ENCODE measurements around the gene NXPH4. TPM values are rescaled to one million over a fixed set of nuclear protein-coding genes. Genes with fewer than 3 reads are reported as not detected.
A peak's percentile ranks its signal among the peaks of the same experiment; 100 is the strongest.

The NXPH4 gene
- total RNA-seq, 1 experiment from 2014 or later, result 4.8 TPM

DNA sequence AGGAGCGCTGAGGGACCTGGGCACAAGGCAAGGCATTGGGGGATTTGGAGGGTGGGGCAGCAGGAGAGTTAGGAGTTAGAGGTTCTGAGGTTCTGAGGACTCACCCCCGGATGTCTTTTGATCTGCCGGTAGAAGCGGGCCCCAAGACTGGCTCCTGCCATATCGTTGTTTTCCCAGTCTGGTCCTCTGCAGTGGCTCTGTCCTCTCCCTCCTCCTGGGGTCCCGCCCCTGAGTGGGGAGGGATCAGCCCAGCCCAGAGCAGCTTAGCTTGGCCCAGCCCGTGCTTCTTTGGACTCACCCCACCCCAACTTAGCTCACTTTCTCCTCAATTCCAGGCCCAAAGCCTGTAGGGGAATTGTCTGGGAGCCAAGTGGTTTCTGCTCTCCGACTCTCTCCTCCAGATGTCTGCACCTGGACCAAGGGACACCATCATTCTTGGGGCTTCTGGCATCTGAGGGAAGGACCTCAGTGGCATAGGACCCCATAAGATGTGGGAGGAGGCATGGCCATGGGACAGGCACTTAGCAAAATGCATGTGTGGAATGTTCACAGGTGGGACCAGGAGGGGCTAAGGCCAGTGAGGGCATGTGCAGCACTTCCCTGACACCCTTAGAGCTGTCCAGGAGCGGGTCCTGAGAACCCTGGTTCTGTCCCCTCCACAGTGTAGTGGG is 20.5 kb downstream of the NXPH4 start:
- CTCF ChIA-PET, result no interaction called here
- intact Hi-C loops (cut with micrococcal nuclease; ENCODE audit: unreplicated experiment), result no loop called here
- POLR2A ChIA-PET (ENCODE audit: low non-redundant PET), result no interaction called here
- Histone ChIP-seq H3K27ac (ENCODE audit: low read depth, low read length, poor library complexity, severe bottlenecking) (no peak overlapping the region), H3K4me1 (ENCODE audit: insufficient read depth, low read length, poor library complexity, severe bottlenecking) (peaks cover 45% of the 10 kb centered on the region), H3K36me3 (ENCODE audit: insufficient read depth, low read length, poor library complexity, severe bottlenecking) (peaks cover 27% of the 10 kb centered on the region), H3K4me3 (ENCODE audit: low read depth, low read length, poor library complexity, severe bottlenecking) (no peak overlapping the region), H3K9me3 (ENCODE audit: low read depth, low read length, poor library complexity, severe bottlenecking) (no peaks in the 10 kb centered on the region), H3K27me3 (replicated peaks; ENCODE audit: insufficient read depth, low read depth, low read length, poor library complexity) (peaks cover 12% of the 10 kb centered on the region)
- TF ChIP-seq, protein P1, sequence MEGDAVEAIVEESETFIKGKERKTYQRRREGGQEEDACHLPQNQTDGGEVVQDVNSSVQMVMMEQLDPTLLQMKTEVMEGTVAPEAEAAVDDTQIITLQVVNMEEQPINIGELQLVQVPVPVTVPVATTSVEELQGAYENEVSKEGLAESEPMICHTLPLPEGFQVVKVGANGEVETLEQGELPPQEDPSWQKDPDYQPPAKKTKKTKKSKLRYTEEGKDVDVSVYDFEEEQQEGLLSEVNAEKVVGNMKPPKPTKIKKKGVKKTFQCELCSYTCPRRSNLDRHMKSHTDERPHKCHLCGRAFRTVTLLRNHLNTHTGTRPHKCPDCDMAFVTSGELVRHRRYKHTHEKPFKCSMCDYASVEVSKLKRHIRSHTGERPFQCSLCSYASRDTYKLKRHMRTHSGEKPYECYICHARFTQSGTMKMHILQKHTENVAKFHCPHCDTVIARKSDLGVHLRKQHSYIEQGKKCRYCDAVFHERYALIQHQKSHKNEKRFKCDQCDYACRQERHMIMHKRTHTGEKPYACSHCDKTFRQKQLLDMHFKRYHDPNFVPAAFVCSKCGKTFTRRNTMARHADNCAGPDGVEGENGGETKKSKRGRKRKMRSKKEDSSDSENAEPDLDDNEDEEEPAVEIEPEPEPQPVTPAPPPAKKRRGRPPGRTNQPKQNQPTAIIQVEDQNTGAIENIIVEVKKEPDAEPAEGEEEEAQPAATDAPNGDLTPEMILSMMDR (conservative IDR thresholded peaks at IDR 0.05; ENCODE audit: low read depth, low read length), result no peak
- TF ChIP-seq EZH2 (IDR thresholded peaks at IDR 0.05; ENCODE audit: borderline replicate concordance, low read depth, low read length, poor library complexity, severe bottlenecking), result no peak
- DNase-seq (ENCODE audit: low spot score), result no peak
- BruUV-seq (replicated peaks), result no TSS peak

GRCh38 chr12:57237596-57237931 is 21.0 kb downstream of the NXPH4 start:
- Histone ChIP-seq H3K9me3 (ENCODE audit: low read depth, low read length, poor library complexity, severe bottlenecking) (no peaks in the 10 kb centered on the region), H3K4me1 (ENCODE audit: insufficient read depth, low read length, poor library complexity, severe bottlenecking) (peaks cover 48% of the 10 kb centered on the region), H3K27ac (ENCODE audit: low read depth, low read length, poor library complexity, severe bottlenecking) (no peak overlapping the region), H3K27me3 (replicated peaks; ENCODE audit: insufficient read depth, low read depth, low read length, poor library complexity) (peaks cover 12% of the 10 kb centered on the region), H3K36me3 (ENCODE audit: insufficient read depth, low read length, poor library complexity, severe bottlenecking) (peaks cover 22% of the 10 kb centered on the region), H3K4me3 (ENCODE audit: low read depth, low read length, poor library complexity, severe bottlenecking) (peak overlapping the region; percentile 61)
- POLR2A ChIA-PET (ENCODE audit: low non-redundant PET), result interaction anchor here (1.4 kb wide), 1 partner anchor 8 kb away, joined by 7 read pairs; the partner anchor contains the start of gene SHMT2
- no TSS peak for BruUV-seq (replicated peaks)
- CTCF ChIA-PET, result interaction anchor here (0.5 to 3.7 kb wide), 5 partner anchors 8 to 215 kb away, joined by 3 to 27 read pairs (median 4); partner anchors contain the start of gene SHMT2
- no peak for DNase-seq (ENCODE audit: low spot score)
- TF ChIP-seq, protein P1 (conservative IDR thresholded peaks at IDR 0.05; ENCODE audit: low read depth, low read length), result no peak
- TF ChIP-seq EZH2 (IDR thresholded peaks at IDR 0.05; ENCODE audit: borderline replicate concordance, low read depth, low read length, poor library complexity, severe bottlenecking), result no peak
- intact Hi-C loops (cut with micrococcal nuclease; ENCODE audit: unreplicated experiment), result no loop called here

GRCh38 chr12:57237932-57238853 is 21.6 kb downstream of the NXPH4 start:
- no peaks in the 10 kb centered on the region for H3K9me3 ChIP-seq (ENCODE audit: low read depth, low read length, poor library complexity, severe bottlenecking)
- H3K4me3 ChIP-seq (ENCODE audit: low read depth, low read length, poor library complexity, severe bottlenecking), result peak overlapping the region; percentile 61
- BruUV-seq (replicated peaks), result no TSS peak
- ChIA-PET POLR2A (ENCODE audit: low non-redundant PET) (interaction anchor here (0.7 to 1.4 kb wide), 2 partner anchors 9 to 20 kb away, joined by 5 to 7 read pairs; partner anchors contain the start of gene SHMT2), CTCF (interaction anchor here (0.5 to 3.7 kb wide), 9 partner anchors 9 to 215 kb away, joined by 3 to 27 read pairs (median 4); partner anchors contain the start of genes SHMT2 and STAT6)
- H3K27ac ChIP-seq (ENCODE audit: low read depth, low read length, poor library complexity, severe bottlenecking), result no peak overlapping the region
- intact Hi-C loops (cut with micrococcal nuclease; ENCODE audit: unreplicated experiment), result no loop called here
- peaks cover 16% of the 10 kb centered on the region for H3K36me3 ChIP-seq (ENCODE audit: insufficient read depth, low read length, poor library complexity, severe bottlenecking)
- peaks cover 48% of the 10 kb centered on the region for H3K4me1 ChIP-seq (ENCODE audit: insufficient read depth, low read length, poor library complexity, severe bottlenecking)
- peaks cover 12% of the 10 kb centered on the region for H3K27me3 ChIP-seq (replicated peaks; ENCODE audit: insufficient read depth, low read depth, low read length, poor library complexity)
- peak; percentile 65 for DNase-seq (ENCODE audit: low spot score)
- TF ChIP-seq EZH2 (IDR thresholded peaks at IDR 0.05; ENCODE audit: borderline replicate concordance, low read depth, low read length, poor library complexity, severe bottlenecking), result no peak
- TF ChIP-seq, protein P1 (conservative IDR thresholded peaks at IDR 0.05; ENCODE audit: low read depth, low read length), result no peak

Data from A673 (cell line).